GM18909 (cell line): ENCODE measurements around the gene GPR15LG.

ENCODE experiments used
- ATAC-seq: cut with Tn5 transposase; IDR thresholded peaks from one replicate; pipeline ENCODE4 v1.9.1; 2021; ENCODE audit warnings: mild to moderate bottlenecking; ENCODE audit not compliant: unreplicated experiment, poor library complexity

The GPR15LG gene

DNA sequence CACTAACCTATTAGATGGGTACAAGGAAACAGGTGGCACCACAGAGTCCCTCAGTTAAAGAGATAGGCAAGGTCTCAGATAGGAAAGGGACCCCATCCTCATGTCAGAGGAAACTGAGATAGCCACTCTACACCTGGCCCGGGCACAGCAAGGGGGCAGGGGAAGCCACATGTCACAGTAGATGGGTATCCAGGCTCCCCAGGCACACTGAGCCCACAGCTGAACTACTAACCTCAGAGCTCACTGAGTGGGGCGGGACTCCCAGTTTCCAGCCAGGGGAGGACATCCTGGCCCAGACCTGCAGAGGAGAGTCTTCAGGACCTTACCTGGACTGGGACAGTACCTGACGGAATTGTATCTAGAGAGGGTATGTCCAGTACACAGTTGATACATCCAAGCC is 17.0 kb downstream of the GPR15LG start:
- no peak for ATAC-seq

DNA sequence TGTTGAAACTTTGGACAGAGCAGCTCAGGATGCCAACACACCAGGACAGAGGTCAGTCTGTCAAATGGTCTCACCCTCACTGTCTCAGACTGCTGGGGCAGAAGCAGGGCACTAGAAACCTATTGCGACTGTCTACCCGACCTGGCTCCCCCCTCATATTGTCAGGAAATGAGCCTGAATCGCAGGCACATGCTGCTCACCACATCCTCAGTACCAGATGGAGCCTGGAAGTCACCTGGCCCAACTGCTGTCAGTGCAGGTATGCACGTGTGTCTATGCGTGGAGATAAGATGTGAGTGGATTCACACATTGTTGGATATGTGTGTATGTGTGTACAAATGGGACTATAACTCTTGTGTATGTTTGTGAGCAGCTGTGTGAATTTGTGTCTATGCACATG is 17.5 kb downstream of the GPR15LG start:
- ATAC-seq = no peak

DNA sequence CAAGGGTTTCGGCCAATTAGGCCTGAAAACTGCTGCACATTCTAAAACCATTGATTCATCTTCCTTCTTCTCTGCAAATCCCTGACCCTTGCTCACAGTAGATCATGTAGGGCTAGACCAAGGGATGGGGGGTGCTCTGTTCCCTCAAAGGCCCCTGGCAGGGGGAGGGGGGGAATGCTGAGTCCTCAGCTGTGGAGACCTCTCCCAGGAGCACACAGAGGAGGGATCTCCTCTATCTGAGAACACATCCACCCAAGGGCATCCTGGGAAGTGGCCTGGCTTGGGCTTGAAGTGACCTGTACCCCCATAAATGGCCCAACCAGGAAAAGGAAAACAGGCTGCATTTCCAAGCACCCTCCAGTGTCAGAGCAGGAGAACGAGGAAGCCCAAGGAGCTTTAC is 19.7 kb downstream of the GPR15LG start:
- no peak for ATAC-seq

DNA sequence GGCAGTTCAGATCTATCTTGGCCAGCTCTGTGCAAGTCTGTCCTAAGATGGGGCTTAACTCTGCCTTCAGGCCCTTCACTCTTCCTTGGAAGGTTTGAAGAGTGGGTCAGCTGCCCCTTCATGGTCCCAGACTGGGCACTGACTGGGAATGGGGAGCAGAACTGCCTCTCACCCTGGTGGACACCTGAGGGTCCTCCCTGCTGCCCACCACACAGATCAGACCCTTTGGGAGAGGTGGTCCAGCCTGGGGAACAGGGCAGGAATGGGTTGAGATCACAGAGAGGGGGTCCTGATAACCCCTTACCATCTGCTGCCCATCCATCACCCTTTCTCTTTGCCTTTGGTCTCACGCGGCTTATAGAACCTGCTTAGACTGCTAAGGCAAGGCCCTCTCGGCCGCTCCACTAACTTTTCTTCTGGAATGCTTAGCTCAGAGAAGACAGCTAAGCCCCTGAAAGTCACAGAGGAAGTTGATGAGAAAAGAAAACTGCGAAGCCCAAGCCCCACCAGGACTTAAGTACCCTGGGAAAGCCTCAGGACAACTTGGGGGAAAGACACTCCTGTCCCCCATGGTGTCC is 20.3 kb downstream of the GPR15LG start:
- no peak for ATAC-seq

DNA sequence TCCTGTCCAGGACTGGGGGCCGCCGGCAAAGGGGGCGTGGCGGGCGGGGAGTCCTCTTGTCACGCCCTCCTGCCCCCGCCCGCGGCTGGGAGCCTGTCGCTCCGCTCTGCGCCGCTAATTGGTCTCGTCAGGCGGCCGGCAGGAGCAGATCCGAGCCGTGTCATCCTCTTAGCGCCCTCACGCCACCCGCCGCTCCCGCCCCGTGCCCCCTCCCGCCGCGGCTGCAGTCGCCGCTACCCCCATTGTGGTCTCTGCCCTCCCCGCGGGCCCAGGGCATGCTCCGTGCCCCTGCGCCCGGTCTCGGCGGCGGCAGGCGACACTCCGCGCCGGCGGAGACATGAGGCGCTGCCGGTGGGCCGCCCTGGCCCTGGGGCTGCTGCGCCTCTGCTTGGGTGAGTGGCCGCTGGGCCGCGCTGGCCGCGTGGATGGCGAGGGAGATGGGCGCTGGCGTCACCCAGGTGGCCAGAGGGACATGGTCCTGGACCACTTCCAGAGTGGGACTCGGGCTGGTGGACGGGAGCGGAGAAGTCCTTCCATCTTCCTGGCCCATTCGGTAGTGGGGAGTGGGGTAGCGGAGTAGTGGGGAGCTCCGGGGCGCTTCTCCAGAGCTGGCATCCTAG is 20.9 kb downstream of the GPR15LG start, which contains the start of gene CDHR1:
CDHR1 (plus strand) TSS at position 114 of the 620 bp plus-strand sequence; CDS start at position 338, 224 bp downstream.
- peak; percentile 81 for ATAC-seq

DNA sequence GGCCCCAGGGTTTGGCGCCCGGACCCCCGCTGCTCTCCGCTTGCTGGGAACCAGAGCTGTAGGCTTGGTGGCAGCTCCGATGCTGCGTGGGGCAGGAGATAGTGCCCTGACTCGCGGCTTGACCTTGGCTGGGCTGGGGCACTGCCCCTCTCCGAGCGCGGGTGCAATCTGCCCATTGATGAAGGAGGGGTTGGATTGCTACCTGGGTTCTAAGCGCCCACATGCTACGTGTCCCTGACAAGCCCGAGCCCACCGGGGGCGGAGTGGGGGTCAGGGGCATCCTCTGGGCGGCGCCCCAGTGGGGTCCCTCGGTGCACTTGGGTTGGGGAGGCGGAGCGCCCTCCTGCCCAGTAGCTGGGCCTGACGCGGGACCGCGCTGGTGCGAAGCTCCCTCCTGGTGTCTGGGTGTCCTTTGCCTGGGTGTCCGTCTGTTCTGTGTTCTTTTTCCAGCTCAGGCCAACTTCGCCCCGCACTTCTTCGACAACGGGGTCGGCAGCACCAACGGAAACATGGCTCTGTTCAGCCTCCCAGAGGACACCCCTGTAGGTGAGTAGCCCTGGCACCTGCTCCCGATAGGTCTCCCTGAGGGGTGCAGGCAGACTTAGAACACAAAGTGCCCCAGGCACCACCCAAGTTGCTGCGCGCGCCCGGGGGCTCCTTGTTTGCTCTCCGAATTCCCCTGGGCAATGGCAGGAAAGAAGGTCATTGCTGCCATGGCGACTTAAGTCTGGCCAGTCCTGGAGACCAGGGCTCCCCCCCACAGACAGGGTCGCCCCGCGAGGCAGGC is 21.6 kb downstream of the GPR15LG start:
- peak; percentile 16 for ATAC-seq

DNA sequence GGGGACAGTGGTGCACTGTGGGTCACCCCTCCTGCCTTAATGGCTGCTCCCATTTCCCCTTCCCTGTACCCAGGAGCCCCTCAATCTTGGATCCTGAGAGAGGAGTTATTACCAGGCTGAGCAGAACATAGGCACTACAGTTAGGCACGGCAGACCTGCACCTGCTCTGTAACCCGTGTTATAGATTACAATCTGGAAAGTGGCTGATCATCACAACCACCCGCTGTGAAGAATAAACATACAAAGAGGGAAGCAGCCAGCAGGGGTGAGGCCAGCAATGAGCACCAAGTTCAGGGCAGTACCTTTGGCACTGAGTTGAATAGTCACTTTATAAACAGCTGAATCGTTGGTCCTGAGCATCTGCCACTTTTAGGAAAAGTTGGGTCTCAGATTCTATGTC is 22.5 kb downstream of the GPR15LG start:
- no peak for ATAC-seq

DNA sequence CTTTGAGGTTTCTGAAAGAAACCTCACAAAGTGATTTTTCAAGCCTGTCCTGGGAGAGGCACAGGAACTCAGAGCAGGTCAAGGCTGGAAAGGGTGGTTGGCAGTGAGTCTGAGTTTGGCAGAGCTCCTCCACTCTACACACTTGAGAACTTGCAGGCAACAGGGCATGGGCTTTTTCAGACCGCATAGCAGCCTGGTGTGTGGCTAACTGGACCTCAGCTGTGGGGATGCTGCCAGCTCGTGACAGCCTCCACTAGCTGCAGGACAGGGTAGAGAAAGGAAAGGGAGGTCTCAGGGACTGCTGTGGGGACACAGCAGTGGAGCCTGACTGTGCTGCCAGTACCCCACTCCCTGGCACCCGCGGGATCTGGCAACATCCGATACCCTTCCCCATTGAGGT is 23.3 kb downstream of the GPR15LG start:
- ATAC-seq = no peak

DNA sequence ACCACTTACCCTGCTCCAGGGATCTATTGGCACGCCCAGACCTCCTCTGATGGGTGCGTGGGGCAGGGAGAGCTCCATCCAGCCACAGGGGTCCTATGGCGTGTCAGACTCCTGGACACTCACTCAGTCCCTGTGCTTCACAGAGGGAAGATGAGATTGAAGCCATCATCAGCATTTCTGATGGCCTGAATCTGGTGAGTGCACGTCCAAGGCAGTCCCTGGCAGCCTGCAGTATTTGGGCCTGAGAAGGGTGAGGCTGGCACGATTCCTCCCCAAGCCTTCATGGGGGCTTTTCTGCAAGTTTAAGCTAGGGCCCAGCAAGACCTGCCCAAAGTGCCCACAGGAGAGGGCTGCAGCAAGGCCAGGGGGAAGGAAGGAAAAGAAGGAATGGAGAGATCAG is 24.0 kb downstream of the GPR15LG start:
- ATAC-seq = no peak

DNA sequence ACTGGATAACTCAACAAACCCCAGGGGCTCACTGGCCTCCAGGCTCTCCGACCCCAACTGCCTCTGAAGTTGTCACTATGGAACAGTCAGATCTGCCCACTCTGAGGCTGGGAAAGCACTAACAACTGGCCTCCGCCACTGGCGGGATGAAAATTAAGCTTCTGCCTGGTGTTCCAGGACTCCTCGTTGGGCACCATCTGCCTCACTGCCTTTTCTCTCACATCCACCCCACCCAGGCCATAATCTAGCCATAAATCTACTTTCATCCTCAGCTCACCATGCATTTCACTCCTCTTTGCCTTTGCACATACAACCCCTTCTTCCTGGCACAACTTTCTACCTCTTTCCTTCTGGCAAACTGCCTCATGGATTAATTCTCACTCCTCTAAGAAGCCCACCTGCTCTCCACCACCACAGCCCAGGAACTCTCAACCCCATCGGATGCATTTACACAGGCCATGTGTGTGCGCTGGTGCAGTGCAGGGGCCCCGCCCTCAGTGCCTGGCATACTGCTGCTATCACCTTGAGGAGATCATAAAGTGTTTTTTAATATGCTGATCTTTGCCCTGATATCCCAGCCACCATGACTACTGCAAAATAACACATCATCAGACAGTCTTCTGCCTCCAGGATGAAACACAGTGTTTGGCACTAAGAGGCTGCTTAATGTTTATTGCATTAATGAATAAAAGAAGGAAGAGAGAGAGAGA is 24.8 kb downstream of the GPR15LG start:
- ATAC-seq = no peak

DNA sequence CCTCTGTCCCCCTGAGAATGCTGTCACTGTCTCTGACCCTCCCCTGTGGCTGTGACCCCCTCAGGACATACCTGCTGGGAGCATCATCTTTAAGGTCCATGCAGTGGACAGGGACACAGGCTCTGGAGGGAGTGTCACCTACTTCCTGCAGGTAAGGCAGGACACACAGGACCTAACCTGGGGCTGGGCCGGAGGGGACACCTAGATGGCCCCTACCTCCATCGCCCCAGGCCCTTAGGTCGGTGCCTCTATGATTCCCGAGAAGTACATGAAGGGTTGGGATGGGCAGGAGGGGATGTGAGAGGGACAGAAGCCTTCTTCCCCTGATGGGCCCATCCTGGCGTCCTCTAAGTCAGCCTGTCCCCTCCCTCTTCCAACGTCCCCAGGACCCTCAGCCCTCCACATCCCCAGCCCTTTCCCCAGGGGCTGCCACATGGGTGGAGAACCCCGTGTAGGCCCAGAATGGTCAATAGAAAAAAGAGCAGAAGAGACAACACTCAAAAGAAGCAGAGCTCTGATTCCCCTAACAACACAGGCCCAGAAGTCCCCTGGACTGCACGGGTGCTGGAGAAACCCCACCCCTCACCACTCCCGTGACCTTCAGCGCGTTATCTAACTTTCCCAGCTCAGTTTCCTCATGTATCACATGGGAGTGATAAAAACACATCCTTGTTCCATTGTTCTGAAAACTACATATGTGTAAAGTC is 27.1 kb downstream of the GPR15LG start:
- no peak for ATAC-seq

DNA sequence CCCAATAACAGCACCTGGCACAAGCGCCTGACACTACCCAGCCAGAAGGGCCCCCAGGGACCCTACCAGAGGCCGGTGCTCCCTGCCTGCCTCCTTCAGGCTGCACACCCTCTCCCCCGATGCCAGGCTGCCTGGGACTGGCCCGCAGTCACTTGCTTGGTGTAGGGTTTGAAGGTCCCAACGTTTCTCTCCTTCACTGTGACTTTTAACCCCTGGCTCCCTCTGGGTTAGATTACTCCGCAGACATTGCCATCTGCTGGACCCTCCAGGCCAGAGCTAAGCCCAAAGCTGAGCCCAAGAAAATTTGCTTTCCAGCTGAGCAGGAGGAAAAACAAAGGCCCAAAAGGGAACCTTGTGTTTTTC is 27.6 kb downstream of the GPR15LG start:
- ATAC-seq = no peak

DNA sequence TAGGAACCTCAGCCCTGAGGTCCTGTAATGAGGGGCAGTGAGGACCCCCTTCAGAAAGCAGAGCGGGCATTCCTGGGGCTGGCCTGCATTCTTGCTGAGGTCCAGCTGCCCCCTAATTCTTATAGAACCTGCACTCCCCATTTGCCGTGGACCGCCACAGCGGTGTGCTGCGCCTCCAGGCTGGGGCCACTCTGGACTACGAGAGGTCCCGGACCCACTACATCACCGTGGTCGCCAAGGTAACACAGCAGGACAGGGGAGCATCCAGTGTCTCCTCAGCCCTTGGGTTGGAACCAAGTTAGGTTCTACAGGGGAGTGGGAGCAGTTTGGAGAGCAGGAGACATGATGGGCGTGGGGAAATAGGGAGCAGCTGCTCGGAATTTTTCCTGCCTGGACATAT is 28.1 kb downstream of the GPR15LG start:
- ATAC-seq = no peak

DNA sequence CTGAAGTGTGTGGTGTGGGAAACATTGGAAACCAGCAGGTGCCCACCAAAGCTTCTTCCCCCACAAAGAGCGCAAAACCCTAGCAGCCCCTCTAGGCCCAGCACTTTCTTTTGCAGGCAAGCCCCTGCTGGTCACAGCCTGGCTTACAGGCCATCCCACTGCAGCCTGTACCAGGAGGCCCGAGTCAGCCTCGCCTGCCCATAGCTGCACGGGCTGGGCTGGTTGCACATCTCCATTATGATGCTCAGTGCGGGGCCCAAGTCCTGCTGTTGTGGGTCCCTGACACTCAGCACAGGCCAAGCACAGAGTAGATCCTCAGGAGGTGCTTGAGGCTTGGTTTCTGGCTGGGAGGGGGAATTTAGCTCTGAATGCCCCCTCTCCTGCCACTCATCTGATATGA is 28.7 kb downstream of the GPR15LG start:
- no peak for ATAC-seq

DNA sequence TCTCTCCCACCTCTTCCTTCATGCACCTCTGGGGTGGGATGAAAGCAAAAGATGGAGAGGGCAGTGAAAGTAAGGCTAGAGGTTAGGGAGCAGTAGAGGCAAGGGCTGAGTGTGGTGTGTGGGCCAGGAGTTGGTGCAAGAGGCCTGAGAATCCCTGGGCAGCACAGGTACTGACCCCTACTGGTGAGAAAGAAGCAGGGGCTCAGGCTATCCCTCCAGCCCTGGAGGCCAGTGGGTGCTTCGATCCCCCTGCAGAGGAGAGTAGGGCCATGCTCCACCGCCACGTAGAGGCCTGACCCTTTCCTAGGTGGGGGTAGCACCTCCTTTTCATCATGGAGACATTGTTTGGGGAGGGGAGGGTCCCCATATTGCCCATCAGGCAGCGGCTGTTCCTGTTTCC is 30.5 kb downstream of the GPR15LG start:
- ATAC-seq = peak; percentile 65

DNA sequence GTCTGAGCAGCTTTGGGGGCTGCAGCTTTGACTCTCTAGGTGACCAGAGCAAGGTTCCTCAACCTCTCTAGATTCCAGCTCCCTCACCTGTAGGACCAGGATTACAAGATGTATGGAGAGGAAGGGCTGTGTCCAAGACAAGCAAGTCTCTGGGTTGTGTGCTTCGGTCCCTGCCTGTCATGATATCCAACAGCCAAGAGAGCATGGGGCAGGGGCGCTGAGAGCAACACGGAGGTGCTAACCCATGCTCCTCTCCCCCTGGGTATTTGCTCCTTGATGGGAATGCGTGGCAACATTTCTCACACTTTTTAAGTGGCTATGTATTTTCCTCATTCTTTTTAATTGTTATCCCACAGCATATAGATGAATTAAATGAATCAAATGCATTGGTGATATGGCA is 31.0 kb downstream of the GPR15LG start:
- ATAC-seq = no peak

DNA sequence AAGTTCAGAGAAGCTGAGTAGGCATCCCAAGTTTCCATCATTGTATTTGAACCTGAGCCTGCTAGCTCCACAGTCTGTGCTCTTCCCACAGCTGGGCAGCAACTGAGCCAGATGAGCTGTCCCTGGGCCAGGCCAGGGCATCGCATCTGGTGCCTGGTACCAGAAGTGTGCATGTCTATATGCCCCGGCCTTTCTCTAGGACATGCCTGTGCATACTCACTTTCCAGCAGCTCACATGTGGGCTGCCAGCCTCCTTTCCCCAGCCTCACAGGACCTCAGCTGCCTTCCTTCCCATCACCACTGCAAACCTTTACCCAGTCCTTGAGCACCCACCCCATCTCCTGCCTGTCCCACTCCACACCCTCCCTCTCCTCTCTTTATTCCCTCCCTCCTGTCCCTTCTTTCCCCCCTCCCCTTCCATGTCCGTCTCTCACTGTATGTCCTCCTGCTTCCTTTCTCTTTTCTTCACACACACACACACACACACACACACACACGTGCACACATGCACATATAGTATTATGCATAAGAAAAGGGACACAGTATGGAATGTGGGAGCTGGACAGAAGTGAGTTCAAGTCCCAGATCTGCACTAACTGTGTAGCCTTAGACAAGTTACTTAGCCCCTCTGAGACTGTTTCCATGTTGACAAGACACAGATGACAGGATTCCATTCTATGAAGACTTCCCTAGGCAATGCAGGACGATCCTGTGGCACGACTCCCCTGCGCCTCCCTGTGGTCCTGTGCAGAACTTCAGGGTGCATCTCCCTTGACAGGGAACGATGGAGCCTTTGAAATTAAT is 31.6 kb downstream of the GPR15LG start:
- ATAC-seq = peak; percentile 81

DNA sequence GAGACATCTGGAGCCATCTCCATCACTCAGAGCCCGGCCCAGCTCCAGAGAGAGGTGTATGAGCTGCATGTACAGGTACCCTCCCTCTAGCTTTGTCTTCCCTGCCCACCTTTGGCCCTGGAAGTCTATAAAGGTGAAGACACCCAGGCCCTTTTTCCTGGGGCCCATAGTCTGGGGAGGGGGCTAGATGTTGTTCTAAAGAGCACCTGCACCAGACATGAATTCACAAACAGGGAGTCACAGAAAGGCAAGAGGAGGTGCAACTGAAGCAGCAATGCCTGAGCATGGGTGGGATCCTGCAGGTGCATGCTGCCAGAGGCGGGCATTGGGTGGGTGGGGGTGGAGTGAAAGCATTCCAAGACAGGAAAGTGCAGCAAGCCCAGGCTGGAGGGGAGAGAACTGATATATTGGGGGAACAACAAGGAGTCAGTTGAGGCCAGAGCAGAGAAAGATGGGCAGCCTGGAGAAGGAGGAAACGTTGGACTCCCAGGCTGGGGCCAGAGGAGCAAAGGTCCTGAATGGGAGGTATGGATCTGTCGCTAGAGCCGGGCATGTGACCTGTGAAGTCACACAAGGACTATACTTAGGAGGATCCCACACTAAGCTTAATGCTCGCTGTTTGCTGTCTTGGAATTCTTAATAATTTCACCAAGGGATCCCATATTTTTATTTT is 32.4 kb downstream of the GPR15LG start:
- ATAC-seq = no peak

DNA sequence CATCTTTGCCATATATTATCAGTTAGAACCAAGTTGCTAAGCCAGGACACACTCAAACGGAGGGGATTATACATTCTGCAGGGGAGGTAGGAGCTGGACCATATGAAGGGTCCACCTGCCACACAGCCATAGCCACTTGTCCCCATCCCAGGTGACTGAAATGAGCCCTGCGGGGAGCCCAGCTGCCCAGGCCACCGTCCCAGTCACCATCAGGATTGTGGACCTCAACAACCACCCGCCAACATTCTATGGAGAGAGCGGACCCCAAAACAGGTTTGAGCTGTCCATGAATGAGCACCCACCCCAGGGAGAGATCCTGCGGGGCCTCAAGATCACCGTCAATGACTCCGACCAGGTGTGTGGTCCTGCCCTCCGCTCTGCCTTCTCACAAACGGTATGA is 34.4 kb downstream of the GPR15LG start:
- ATAC-seq = no peak
